ENCODE data around the gene COL28A1. TPM values are rescaled to one million over a fixed set of nuclear protein-coding genes. Genes with fewer than 3 reads are reported as not detected.

The COL28A1 gene
- total RNA-seq, 1 donor, result 0.36 TPM

- Histone ChIP-seq H3K9me3 (ENCODE audit: low read depth, low read length) (no peaks in the 10 kb centered on the region), H3K27me3 (ENCODE audit: insufficient read depth, low read length) (no peaks in the 10 kb centered on the region)
These were observed 40.5 kb downstream of the COL28A1 start for GRCh38 chr7:7495171-7495570.

GRCh38 chr7:7491044-7491443 lies 44.6 kb downstream of the COL28A1 start:
- Histone ChIP-seq H3K4me3 (ENCODE audit: insufficient read depth, low read length) (no peak overlapping the region), H3K4me2 (ENCODE audit: insufficient read depth, low read length) (no peak overlapping the region), H2AFZ (ENCODE audit: low read length) (no peak overlapping the region), H3K36me3 (ENCODE audit: insufficient read depth, low read length) (no peaks in the 10 kb centered on the region), H3K27ac (ENCODE audit: low read depth, low read length) (peak overlapping the region; percentile 54), H4K20me1 (ENCODE audit: insufficient read depth, low read length) (no peaks in the 10 kb centered on the region), H3K4me1 (ENCODE audit: insufficient read depth, low read length) (peaks cover 37% of the 10 kb centered on the region), H3K27me3 (ENCODE audit: insufficient read depth, low read length) (no peaks in the 10 kb centered on the region), H3K79me2 (ENCODE audit: insufficient read depth, low read length) (no peaks in the 10 kb centered on the region), H3K9me3 (ENCODE audit: low read depth, low read length) (peaks cover 2% of the 10 kb centered on the region)
- no peak for DNase-seq (ENCODE audit: insufficient read length, low spot score, missing footprints)
- no peak for TF ChIP-seq CTCF (IDR thresholded peaks at IDR 0.05; ENCODE audit: extremely low read depth, low read depth, low read length)

More at GRCh38 chr7:7495171-7495570, 40.5 kb downstream of the COL28A1 start:
- no peaks in the 10 kb centered on the region for H3K79me2 ChIP-seq (ENCODE audit: insufficient read depth, low read length)
- H4K20me1 ChIP-seq (ENCODE audit: insufficient read depth, low read length), result no peaks in the 10 kb centered on the region
- no peak overlapping the region for H3K4me3 ChIP-seq (ENCODE audit: insufficient read depth, low read length)
- peaks cover 29% of the 10 kb centered on the region for H3K4me1 ChIP-seq (ENCODE audit: insufficient read depth, low read length)
- no peak for TF ChIP-seq CTCF (IDR thresholded peaks at IDR 0.05; ENCODE audit: extremely low read depth, low read depth, low read length)
- no peak overlapping the region for H2AFZ ChIP-seq (ENCODE audit: low read length)
- no peak for DNase-seq (ENCODE audit: insufficient read length, low spot score, missing footprints)
- H3K36me3 ChIP-seq (ENCODE audit: insufficient read depth, low read length), result no peaks in the 10 kb centered on the region
- H3K27ac ChIP-seq (ENCODE audit: low read depth, low read length), result no peak overlapping the region
- H3K4me2 ChIP-seq (ENCODE audit: insufficient read depth, low read length), result no peak overlapping the region

- Histone ChIP-seq H2AFZ (ENCODE audit: low read length) (peak overlapping the region; percentile 44), H3K36me3 (ENCODE audit: insufficient read depth, low read length) (no peaks in the 10 kb centered on the region), H3K4me3 (ENCODE audit: insufficient read depth, low read length) (no peak overlapping the region), H3K9me3 (ENCODE audit: low read depth, low read length) (peaks cover 2% of the 10 kb centered on the region), H3K79me2 (ENCODE audit: insufficient read depth, low read length) (no peaks in the 10 kb centered on the region), H4K20me1 (ENCODE audit: insufficient read depth, low read length) (no peaks in the 10 kb centered on the region), H3K4me2 (ENCODE audit: insufficient read depth, low read length) (no peak overlapping the region), H3K27me3 (ENCODE audit: insufficient read depth, low read length) (no peaks in the 10 kb centered on the region), H3K27ac (ENCODE audit: low read depth, low read length) (no peak overlapping the region), H3K4me1 (ENCODE audit: insufficient read depth, low read length) (peaks cover 37% of the 10 kb centered on the region)
- no peak for TF ChIP-seq CTCF (IDR thresholded peaks at IDR 0.05; ENCODE audit: extremely low read depth, low read depth, low read length)
- DNase-seq (ENCODE audit: insufficient read length, low spot score, missing footprints), result no peak
These were observed 45.7 kb downstream of the COL28A1 start for GRCh38 chr7:7490003-7490402.

GRCh38 chr7:7489546-7489945 lies 46.1 kb downstream of the COL28A1 start:
- TF ChIP-seq CTCF (IDR thresholded peaks at IDR 0.05; ENCODE audit: extremely low read depth, low read depth, low read length), result no peak
- peak overlapping the region; percentile 46 for H2AFZ ChIP-seq (ENCODE audit: low read length)
- DNase-seq (ENCODE audit: insufficient read length, low spot score, missing footprints), result no peak

More at GRCh38 chr7:7489546-7489945, 46.1 kb downstream of the COL28A1 start:
- H4K20me1 ChIP-seq (ENCODE audit: insufficient read depth, low read length), result no peaks in the 10 kb centered on the region
- no peak overlapping the region for H3K4me3 ChIP-seq (ENCODE audit: insufficient read depth, low read length)
- H3K4me2 ChIP-seq (ENCODE audit: insufficient read depth, low read length), result no peak overlapping the region
- H3K36me3 ChIP-seq (ENCODE audit: insufficient read depth, low read length), result no peaks in the 10 kb centered on the region
- peaks cover 37% of the 10 kb centered on the region for H3K4me1 ChIP-seq (ENCODE audit: insufficient read depth, low read length)
- no peaks in the 10 kb centered on the region for H3K27me3 ChIP-seq (ENCODE audit: insufficient read depth, low read length)
- H3K79me2 ChIP-seq (ENCODE audit: insufficient read depth, low read length), result no peaks in the 10 kb centered on the region
- peaks cover 2% of the 10 kb centered on the region for H3K9me3 ChIP-seq (ENCODE audit: low read depth, low read length)
- H3K27ac ChIP-seq (ENCODE audit: low read depth, low read length), result no peak overlapping the region
